DMS53 treated with DMSO at 0.1 percent for 48 hours (cell line): ENCODE measurements around the gene PDE1C.

Experiments used
- DNase-seq: peaks from one replicate; lab custom pipeline; 2025; ENCODE audit not compliant: unreplicated experiment; lab: John Stamatoyannopoulos, UW

Gene PDE1C

GRCh38 chr7:31997423-31997822 lies 72.8 kb downstream of the PDE1C start:
- no peak for DNase-seq

DNA sequence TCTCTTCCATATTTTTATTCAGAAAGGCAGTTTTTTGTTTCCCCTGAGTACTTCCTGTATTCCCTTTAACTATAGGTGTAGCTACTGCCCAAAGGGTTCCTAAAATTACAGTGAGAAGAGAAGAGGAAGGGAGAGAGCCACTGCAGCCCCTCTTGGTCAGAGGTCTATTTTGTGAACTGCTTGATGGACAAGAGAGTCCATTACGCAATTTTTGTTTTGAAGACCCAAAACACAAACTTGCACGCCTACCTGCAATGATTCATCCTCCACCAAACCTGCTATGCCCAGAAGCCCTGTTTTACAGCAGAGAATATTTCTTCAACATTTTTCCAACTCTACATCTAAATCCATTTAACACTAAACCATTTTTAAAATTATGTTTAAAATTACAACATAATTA lies 75.1 kb downstream of the PDE1C start:
- no peak for DNase-seq

DNA sequence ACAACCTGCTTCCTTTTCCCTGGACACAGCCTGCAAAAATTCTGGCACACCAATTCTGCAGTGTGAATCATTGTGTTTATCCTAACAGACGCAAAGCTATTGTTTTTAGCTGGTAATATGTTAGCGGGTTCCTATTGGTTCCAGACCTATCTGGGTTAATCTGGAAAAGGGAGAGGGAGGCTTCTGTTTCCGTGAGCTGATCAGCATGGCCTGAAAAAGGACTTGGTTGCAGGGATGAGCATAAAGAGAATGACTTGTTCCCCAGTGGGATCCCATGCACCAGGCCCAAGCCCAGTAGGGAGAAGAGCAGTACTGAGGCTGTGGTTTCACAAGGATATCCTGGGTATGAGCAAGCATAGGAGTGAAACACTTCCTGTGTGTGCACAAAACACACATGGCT lies 78.4 kb downstream of the PDE1C start:
- DNase-seq = no peak

DNA sequence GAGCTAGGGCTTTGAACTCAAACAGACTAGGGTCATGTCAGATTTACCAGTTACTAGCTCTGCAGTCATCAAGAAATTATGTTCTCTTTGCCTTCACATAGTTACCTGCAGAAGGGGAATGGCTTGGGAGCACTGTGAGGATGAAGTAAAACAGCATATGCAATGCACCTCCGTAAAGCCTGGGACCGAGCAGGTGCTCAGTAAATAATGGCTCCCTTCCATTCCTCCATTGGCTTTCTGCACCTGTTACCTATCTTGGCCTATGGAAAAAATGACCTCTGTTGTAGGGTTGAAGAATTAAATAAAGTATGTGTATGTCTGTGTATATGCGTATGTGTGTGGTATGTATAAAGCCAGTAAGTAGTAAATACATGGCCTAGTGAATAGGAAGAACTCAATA lies 78.8 kb downstream of the PDE1C start:
- DNase-seq = no peak

GRCh38 chr7:31986878-31987518 lies 83.2 kb downstream of the PDE1C start:
- DNase-seq = peak; percentile 96

DNA sequence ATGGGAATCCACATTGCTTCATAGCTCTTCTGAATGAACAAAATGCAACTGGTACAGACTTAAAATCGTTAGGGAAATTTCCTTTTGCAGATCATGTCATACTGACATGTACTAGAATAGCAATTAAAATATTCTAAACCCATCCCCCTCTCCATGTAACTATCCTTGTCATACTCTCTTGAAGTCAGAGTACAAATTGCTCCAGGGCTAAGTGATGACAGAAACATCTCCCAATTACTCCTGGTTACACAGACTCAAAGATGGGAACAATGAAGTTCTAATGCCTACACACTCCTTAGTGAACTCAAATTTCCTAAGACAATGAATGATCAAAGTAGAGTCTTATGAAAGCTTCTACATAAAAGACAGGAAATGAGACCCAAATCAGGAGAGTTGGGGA lies 87.2 kb downstream of the PDE1C start:
- DNase-seq = no peak

- DNase-seq = peak; percentile 54
Measured at GRCh38 chr7:31981874-31982390, 88.3 kb downstream of the PDE1C start.

DNA sequence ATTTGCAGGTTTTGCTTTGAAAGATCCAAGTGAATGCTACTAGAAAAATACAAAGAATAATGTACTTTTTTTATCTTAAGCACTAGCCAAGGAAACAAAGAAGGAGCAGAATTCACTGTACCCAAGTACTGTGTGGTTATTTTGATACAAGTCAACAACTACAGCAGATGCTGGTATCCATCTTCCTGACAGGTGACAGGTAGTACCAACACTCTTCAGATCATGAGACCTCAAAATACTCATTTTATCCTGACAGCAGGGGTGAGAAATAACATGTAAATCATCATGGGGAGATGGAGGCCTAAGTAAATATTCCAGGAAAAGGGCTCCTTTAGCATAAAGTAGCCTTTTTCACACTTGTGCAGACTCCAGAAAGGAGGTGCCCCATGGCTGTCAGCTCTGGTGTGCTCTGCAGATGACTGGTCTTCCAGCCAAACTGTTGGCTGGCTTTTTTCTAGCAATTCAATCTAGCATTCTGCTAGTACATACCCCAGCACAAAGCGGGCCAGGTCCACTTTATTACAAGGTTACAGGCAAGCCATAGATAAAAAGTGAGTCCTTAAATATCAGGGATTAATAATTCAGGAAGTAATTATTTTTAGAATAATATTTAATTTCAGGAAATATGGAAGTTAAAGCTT lies 90.4 kb downstream of the PDE1C start:
- no peak for DNase-seq

GRCh38 chr7:31975546-31975945 lies 94.7 kb downstream of the PDE1C start:
- no peak for DNase-seq

- no peak for DNase-seq
Measured at GRCh38 chr7:31974351-31974750, 95.9 kb downstream of the PDE1C start.

- no peak for DNase-seq
Measured at GRCh38 chr7:31971049-31971667, 99.0 kb downstream of the PDE1C start.

- DNase-seq = no peak
Measured at GRCh38 chr7:31970501-31970900, 99.7 kb downstream of the PDE1C start.

- no peak for DNase-seq
Measured at GRCh38 chr7:31963569-31964175, 106.5 kb downstream of the PDE1C start.

DNA sequence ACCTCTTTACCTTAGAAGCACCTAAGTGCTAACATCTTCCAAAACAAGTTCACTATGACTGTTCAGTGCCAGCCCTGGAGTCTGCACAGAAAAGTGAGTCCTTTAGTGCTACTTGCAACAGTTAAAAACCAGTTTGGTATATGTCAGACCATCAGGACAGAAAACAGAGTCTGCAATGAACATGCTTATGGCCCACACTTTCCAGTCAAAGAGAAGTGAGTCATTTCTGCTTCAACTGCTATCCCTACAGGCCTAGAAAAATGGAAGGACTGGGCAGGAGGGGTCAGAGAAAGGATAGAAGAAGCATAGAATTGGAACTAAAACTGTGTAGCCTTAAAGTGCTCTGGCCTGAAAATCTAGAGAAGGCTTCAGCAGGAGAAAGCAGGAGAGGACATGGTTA lies 108.0 kb downstream of the PDE1C start:
- DNase-seq = no peak

DNA sequence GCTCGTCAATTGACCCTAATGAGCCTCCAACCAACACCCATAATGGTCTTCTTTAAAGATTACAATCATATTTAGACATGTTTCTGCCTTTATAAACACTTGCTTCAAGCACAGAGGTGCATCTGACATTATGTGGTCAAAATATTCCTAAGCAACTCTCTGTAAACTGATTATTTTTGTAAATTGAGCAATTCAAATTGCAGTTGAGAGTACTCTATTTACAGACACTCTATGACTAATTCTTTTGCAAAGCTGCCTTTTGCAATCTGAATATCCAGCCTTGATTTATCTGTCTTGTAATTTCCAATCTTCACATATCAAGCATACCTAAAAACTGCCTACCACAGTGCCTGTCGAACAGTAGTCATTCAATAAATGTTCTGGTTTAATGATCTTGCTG lies 112.0 kb downstream of the PDE1C start:
- DNase-seq = no peak

DNA sequence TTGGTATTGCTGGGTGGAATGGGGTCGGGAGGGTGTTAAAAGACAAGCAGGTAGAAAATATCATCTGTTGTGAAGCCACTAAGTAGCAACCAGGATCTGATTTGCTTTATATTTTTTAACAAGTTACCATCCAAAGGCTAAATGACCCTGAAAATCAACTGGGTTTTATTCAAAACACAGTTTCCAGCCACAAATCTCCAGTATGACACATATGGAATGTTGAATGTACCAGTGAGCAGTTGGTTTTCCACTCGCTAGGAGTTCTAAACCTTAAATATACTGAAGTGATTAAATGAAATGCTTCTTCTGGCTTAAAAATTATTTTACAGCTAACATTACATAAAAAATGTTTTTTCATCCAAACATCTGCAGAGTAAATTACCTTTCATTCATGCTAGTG lies 112.5 kb downstream of the PDE1C start:
- DNase-seq = no peak

GRCh38 chr7:31957090-31957720 lies 113.0 kb downstream of the PDE1C start:
- DNase-seq = peak; percentile 68

- no peak for DNase-seq
Measured at GRCh38 chr7:31955641-31956040, 114.6 kb downstream of the PDE1C start.

GRCh38 chr7:31955021-31955420 lies 115.2 kb downstream of the PDE1C start:
- no peak for DNase-seq

DNA sequence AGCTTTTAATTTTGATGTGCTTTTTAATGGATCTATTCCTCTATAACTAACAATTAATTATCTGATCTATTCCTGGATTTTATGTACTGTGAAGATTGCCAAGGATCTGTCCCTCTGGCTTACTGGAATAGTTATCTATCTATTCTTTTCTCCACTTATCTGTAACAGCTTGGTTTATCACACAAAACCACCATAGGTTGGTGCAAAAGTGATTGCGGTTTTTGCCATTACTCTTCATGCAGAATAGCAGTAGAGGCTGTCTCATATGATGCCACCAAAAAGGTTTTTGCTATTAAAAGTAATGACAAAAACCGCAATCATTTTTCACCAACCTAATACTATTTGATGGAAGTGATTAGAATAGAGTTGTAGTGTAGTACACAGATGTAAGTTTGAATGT lies 115.7 kb downstream of the PDE1C start:
- no peak for DNase-seq

- no peak for DNase-seq
Measured at GRCh38 chr7:31953432-31953831, 116.8 kb downstream of the PDE1C start.
